GM11168 (cell line): ENCODE data around the gene DOK5.

ENCODE experiments used
- in situ Hi-C: fragments of 300-500 bp; cut with MboI; formaldehyde crosslinking; loops from one replicate; pipeline ENCODE4 v1.12.0; 2022; ENCODE audit warnings: low sequenced_read_pairs; ENCODE audit not compliant: unreplicated experiment

Gene DOK5

DNA sequence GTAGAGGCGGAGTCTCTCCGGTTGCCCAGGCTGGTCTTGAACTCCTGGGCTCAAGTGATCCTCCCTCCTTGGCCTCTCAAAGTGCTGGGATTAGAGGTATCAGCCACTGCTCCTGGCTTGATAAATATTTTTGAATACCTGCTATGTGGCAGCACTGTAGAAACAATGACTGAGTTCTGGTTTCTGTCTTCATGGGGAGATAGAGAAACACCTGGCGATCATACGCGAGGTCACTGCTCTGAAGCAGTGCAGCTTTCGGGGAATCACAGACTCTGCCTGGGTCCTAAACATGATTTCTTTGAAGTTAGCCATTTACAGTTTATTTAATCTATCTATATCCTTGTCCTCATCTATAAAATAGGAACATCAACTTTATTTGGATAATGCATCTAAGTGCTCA is 31.2 kb downstream of the DOK5 start:
- in situ Hi-C loops, result no loop called here

DNA sequence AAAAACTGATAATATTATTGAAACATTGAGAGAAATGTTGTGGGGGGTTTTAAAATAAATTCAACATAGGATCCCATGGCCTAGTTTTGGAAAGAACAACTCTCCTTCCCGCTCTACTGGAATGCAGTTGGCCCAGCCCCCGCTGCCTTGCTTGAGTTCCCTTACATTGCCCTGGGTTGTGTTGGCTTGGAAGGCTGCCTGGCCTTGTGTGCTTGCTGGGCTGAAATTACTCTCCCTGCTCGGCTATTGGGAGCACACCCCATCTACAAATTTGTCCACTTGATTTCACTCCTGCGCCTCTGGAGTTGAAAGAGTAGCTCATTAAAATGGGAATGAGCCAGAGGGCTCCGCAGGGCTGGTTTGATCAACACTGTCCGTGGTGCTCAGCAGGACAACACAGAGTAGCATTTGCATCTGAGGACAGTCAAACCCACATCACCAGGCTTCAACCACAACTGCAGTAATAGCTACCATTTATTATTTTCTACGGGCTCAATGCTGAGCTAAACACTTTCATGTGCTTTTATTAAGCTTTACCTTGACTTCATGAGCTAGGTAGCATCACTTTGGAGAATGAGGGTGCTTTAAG is 35.2 kb downstream of the DOK5 start:
- in situ Hi-C loops, result no loop called here

DNA sequence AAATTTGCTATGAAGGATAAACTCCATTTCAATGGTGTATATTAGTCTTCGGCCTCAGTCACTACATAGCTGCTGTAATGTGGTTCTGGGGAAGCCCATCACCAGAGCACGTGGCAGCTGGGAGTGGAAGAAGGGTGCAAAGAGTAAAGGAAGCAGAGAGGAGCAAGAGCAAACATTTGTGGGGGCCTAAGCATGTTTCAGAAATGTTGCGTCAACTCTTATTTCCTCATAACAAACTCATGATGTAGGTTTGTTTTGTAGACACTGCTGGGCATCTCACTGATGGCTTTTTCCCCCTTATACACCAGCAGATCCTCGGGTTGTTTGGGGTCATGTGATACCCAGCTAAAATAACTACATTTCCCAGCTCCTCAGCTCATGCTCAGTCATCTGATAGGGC is 37.3 kb downstream of the DOK5 start:
- in situ Hi-C loops, result no loop called here

DNA sequence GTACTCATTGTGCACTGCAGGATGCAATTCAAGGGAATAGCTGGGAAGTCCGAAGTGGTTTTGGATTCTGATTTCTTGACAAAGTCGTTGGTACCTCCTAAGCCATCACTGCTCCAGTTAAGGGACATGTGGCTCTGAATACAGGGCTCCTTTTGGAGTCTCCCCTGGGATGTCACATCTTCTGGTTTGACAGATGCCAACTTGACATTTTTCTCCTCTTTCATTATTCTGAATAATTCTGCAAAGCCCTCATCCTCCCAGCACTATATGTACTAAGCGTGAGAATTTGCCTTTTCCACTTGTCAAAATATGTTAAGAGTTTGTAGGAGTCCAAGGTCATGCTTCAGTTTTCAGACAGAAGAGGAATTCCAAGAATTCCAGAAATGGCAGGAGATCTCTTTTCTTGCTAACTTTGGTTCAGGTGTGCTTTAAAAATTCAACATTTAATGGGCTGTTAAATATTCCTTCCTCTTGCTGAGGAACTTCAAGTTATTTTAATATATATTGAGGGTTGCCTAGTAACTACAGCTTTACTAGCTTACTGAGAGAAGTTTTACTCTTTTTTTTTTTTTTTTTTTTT is 38.7 kb downstream of the DOK5 start:
- in situ Hi-C loops, result no loop called here

DNA sequence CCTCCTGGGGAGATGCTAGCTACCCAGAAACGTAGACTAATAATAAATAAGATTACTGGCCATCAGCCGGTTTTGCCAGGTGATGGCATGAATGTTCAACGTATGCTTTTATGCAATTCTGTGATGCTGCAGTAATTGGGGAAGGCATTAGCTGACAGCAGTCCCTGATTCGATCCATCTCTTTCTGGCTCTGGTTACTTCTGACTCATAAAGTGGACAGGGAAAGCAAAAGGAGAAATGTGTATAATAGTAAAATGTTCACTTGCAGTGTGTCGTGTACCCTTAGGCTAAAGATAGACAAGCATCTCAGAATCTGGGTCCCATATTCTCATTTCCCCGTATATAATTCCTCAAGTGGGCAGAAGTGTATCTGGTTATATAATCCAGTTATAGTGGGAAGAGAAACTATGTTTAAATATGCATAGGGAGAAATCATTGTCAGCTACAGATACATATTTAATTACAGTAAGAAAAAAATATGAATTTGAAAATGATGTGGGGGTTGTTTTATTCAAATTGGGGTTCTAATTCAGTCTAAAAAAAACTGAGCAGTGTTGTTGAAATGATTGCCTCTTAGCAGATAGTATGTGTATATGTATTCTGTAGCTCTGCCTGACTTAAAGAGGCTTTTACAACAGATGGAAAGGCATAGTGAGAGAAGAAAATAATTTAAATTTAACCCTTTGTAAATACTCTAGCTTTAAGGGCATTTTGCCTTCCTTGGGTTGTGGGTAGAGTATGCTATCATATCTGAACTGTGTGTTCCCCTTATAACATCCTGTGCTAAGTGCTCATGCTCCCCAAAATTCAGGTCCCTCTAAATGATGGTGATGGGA is 40.6 kb downstream of the DOK5 start:
- in situ Hi-C loops, result no loop called here

DNA sequence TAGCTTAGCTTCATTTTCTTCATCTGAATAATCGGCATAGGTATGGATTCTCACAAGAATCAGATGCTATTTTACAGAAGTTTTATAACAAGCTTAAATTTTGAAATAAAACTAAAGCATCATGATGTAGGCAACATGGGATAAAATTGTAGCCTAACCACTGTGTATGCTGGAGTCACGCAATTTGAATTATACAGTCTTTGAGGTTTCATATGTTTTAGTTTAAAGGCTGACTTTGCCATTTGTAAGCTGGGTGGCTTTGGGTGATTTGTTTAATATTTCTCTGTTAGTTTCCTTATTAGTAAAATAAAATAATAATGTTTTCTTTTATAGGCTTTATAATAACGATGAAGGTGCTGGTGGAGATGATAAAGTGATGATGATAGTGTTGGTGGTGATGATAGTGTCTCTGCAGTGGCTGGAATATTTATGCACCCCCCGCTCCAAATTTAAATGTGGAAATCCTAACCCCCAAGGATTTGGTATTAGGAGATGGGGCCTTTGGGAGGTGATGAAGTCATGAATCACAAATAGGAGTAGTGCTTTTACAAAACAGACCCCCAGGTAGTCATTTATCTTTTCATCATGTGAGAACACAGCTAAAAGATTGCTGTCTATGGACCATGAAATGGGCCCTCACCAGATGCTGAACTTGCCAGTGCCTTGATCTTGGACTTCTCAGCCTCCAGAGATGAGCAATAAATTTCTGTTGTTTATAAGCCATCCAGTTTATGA is 42.0 kb downstream of the DOK5 start:
- in situ Hi-C loops, result no loop called here

DNA sequence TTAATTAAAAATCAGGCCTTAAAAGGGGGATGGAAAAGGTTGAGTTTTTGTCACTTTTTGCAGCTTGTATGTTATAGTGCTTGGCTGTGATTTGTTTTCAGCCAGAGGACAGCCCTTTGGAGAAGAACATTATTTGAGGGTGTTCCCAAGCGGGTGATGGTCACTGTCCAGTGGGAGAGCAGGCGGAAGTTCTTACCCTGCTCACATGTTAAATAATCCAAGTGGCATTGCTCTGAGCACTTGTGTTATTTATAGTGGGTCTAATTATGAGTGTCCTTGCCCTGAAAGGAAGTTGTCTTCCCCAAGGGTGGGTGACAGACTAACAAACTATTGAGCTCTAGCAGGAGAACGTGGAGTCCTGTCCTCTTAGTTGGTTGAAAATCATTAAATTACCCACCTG is 49.5 kb downstream of the DOK5 start:
- in situ Hi-C loops, result no loop called here

DNA sequence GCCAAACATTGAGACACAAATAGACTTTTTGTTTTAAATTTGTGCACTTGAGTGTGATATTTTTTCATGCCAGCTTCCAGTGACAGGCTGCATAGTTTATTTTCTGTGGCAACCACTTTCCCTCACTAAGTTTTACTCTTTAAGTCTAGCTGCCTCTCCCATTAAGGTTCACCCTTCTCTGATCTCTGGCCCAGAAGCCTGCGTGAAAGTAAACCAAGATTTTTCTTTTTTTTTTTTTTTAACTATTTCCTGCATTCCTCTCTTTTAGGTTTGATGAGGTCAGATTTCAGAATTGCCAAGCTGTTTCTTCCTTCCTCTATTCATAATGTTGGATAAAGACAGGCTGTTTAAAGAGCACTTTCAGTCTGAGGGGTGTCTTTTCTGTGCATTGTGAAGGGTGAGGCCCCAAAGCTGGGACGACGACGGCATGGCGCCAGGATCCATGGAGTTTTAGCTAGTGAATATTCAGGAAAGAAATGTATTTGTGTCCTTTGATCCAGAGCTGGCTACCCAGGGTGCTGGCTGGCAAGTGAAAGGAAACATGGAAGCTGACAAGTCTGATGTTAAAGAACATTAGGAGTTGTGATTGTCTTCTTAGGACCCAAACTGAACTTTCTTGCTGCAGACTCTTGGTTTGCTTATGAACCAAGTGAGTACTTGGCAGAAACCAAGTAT is 50.7 kb downstream of the DOK5 start:
- in situ Hi-C loops, result no loop called here

DNA sequence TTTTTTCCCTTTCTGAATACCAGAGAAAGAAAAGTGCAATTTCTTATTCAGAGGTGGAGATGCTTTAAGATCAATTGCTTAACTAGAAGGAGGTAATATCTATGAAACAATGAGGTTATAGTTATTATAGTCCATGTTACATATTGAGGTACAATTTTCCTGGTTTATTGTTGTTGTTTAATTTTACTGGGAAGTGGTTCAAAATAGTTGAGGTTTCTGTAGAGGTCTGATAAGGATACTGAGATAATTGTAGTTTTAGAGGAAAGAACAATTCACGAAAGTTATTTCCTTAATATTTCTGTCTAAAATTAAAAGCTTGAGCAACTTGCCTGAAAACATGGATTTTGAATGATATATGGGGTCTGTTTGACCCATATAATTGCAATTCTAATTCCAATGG is 51.4 kb downstream of the DOK5 start:
- in situ Hi-C loops, result no loop called here

DNA sequence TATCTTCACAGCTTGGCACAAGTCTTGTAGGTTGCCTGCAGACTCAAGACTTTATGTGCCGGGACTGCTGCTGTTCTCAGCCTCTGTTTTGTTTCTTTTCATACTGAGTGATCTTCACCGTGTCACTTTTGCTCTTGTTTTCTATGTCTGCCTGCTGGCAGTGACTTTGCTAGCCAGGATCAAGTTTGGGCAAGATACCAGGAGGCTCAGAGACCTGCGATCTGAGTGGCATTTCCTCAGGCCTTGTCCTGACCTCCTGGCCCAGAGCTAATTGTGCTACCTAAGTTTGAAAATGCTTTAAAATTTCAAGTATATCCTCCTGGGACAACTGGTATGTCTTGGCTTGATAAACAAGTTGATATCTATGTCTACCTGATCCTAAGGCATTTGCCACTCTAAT is 57.2 kb downstream of the DOK5 start:
- in situ Hi-C loops, result no loop called here

DNA sequence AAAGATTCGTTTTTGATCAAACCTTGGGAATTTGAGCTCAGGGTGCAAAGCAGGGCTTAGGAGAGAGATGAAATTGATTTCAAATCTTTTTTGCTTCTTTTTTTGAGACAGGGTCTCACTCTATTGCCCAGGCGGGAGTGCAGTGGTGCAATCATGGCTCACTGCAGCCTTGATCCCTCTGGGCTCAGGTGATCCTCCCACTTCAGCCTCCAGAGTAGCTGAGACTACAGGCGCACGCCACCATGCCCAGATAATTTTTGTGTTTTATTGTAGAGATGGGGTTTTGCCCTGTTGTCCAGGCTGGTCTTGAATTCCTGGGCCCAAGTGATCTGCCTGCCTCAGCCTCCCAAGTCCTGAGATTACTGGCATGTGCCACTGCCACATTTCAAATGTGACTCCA is 58.7 kb downstream of the DOK5 start:
- in situ Hi-C loops, result no loop called here

DNA sequence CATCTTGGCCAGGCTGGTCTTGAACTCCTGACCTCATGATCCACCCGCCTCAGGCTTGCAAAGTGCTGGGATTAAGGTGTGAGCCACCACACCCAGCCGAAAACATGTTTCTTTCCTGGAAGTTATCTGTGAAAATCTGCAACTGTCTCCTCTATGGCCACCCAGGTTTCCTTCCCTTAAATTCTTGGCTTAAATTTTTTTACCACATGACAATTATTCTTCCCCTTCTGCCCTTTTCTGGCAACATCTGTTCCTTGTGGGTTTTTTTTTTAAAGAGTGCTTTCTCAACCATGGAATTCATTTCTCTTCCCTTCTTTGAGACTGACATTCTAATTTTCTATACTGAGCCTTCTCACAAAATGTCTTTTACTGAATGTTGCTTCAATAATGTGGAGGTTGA is 59.6 kb downstream of the DOK5 start:
- in situ Hi-C loops, result no loop called here

DNA sequence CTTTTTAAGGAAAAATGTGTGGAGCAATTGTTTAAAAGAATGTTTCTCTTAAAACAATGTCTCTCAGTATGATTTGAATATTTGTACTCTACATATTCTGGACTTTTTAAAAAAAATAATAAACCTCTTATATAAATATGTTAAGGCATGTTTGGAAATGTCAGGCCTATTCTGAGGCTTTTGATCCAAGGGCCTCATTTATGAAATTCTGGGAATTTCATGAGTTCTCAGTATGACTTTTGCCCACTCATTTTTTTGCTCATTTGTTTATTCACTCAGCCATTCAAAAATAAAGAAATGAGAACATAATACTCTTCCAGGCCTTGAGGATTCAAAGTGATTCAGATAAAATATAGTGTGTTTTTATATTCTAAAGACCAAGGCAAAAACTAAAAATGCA is 60.4 kb downstream of the DOK5 start:
- in situ Hi-C loops, result no loop called here

DNA sequence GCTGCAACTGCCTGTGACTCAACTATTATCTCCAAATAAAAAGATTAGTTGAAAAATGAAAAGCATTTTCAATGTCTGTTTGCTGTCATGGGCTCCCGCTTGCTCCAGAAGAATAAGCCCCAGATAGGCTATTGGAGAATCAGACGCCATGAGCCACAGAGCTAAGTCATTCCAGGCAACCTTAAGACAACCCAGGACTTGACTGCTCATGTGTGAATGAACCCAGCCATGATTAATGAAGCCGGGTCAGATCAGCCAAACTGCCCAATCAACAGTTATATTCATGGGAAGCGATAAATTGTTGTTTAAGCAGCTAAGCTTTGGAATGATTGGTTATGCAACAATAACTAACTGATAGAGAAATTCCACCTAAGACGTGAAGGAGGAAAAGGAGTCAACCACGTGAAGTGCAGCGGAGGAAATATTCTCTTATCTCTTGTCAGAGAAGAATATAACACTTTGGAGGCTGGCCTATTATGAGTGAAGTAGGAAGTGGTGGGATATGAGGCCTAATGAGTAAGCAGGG is 64.2 kb downstream of the DOK5 start:
- in situ Hi-C loops, result no loop called here

DNA sequence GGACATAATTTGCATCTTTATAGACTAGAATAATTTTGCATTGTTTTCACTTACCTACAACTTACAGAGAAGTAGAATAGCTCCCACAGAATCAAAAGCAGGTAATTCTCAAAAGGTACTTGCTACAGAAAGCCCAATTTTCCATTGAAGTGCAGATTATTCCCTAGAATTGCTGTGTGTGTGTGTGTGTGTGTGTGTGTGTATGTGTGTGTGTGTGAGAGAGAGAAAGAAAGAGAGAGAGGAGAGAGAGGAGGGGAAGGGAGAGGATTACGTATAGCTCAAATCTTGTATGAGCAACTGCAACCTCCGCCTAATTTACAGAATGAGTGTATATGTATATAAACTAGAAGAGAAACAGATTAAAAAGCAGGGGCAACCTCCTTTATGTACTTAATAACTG is 68.0 kb downstream of the DOK5 start:
- in situ Hi-C loops, result no loop called here

DNA sequence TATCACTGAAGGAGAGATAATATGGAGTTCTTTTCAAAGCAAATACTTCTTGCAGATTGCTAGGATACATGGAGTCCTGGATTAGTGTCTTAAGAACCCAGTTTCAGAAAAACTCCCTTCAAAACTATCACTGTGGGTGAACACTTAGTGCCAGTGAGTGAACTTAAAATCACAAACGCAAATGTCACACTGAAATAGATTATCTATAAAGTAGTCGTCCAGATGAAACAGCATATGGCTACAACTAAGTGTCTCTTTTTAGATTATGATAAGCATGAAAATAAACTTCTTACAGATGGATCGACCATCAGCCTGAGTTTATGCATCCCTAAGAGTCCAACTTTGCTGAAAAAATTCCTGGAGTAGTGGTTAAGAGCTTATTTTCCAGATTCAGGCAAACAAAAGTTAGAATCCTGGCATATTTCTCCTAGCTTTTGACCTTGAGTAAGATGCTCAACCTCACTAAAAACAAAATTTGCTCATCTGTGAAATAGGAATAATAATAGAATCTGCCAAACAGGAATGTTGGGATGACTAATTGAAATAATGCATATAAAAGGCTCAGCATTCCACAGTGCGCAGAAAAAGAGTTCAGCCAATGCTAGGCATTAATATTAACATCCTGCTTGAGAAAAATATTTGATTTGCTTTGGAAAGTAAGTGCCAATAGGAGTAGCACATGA is 70.4 kb downstream of the DOK5 start:
- in situ Hi-C loops, result no loop called here

DNA sequence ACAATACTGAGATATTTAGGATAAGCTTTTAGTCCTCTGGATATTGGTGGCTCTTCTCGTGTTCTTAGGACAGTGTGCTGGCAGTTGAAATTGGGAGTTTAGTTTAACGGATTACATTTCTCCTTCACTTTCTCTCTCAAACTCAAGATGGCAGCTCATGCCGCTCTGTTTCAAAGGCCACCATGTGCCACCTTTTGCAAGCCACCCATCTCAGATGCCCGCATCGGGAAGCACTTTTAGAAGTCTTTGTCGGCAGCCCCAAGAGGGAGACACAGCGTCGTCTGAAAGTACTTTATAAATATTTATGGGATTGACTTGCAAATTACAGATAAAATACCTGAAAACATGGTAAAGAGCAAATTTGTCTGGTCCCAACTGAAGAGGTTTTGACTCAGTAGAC is 73.5 kb downstream of the DOK5 start:
- in situ Hi-C loops, result no loop called here

DNA sequence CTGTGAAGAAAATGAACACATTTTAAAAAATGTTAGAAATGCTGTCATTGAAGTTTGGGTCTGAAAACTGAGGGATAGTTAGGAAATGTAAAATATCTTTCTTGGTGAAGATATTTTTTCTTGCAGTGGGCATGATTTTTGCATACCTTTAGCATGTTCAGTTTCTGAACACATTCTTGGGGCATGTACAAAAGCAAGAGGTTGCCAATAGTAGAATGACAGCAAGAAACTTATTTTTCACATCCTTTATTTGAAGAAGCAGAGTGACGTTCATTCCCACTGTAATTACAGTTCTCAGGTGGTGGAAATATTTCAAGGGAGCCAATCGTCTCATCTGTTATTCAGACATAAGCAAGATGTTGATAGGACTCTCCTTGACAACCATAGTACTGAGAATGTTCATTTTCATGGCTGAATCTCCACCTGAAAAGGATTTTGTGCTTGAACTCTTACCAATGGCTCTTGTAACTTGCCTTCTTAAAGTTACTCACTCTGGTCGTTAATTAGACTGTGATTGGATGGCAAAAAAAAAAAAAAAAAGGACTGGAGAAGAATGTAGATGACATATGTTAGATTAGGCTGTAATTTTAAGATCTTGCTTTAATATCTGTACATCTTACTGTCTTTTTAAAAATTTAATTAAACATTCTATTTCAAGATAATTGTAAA is 74.4 kb downstream of the DOK5 start:
- in situ Hi-C loops, result no loop called here

DNA sequence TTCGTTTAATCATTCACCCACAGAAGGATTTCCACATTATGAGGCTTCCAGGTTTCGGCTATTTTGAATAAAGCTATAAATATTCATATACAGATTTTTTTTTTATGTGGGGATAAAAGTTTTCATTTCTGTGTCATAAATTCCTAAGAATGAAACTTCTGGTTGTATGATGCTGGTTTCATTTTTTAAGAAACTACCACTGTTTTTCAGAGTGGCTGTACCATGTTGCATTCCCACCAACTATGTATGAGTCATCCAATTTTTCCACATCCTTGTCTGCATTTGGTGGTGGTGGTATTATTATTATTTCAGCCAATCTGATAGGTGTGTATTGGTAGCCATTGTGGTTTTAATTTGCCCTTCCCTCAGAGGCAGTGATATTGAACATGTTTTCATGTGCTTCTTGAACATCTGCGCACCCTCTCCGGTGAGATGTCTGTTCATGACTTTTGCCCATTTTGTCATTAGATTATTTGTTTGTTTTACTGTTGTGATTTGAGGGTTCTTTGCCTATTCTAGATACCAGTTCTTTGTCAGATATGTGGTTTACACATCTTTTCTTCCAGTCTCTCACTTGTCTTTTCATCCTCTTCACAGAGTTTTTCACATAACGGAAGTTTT is 75.5 kb downstream of the DOK5 start:
- in situ Hi-C loops, result no loop called here
